HG02938 (cell line): ENCODE data around the gene EXOC4.

Source experiments
- ATAC-seq: cut with Tn5 transposase; IDR thresholded peaks from one replicate; pipeline ENCODE4 v1.9.1; 2021; ENCODE audit warnings: mild to moderate bottlenecking, moderate library complexity; ENCODE audit not compliant: unreplicated experiment

EXOC4 gene

GRCh38 chr7:133360201-133360600, 107.3 kb downstream of the EXOC4 start:
- ATAC-seq = no peak

- no peak for ATAC-seq
These were observed 108.9 kb downstream of the EXOC4 start for GRCh38 chr7:133361806-133362205.

DNA sequence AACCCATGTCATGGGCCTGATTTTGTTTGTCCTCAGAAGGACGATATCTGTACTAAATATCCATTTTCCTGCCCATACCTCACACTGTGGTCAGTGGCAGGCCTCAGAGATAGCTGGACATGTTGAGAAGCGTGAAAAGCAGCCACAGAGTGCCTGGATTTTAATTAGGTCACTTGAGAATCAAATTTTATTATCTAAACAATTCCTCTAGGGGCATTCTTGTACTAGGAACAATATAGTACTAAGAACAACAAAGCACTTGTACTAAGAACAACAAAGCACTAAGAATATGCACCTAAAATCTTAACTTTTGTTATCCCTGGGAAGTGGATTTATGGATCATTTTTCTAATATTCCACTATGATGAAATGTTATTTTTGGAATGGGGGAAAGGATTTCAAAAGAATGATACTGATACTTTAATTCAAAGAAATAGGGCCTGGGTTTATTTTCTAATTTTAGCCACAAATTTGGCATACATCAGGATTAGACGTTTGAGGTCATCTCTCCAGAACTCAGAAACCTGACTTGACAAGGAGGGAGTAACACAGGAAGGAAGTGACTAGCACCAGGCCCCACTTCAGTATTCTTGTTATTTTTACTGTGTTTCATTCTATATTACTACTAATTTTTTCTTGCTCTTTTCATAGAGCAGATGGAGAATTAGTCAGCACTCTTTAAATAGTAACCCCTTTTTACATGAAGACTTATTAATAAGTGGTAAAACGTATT, 112.2 kb downstream of the EXOC4 start:
- ATAC-seq = no peak

DNA sequence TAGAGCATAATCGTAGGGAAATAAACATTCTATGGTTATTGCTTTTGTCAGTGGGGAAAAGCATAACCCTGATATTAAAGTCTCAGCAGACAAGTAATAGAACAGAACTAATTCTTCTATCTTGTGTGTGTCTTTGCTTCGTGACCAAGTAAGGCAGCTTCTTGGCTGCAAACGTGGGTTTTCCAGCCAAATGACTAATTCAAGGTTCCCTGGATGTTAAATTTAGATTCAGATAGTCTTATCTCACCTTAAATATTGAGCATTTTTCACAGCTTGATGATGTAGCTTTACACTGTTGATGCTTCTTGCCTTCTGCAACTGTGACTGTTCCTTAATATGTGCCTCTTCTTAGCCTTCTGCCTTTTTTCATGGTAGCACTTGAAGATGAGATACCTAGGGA, 113.0 kb downstream of the EXOC4 start:
- no peak for ATAC-seq

GRCh38 chr7:133367561-133367960, 114.7 kb downstream of the EXOC4 start:
- ATAC-seq = no peak

- ATAC-seq = no peak
These were observed 116.3 kb downstream of the EXOC4 start for GRCh38 chr7:133369130-133369529.

DNA sequence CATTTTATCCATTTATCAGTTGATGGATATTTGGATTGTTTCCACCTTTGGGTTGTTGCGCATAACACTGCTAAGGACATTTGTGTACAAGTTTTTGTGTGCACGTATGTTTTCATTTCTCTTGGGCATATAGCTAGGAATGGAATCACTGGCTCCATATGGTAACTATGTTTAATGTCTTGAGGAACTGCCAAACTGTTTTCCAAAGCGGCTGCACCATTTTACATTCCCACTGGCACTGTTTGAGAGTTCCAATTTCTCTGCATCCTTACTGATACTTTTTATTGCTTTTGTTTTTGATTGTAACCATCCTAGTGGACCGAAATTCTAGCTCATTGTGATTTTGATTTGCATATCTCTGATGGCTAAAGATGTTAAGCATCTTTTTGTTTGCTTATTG, 118.7 kb downstream of the EXOC4 start:
- ATAC-seq = no peak

DNA sequence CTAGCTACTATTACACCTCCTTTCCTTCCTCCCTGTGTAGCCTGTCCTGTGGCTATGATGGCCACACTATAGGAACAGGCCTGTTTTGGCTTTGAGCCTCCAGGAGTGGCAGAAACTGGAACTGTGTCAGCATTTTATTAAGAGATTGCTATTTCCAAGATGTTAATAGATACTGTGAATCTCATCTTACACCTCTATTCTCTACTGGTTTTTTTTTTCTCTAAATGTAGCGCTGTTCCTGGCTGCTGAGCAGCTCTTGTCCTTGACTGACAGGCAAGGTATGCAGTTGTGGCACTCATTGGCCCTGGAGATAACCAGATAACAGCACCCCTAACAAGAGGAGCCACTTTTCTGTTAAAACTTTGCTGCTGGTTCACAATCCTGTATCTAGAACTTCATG, 119.5 kb downstream of the EXOC4 start:
- ATAC-seq = no peak

- ATAC-seq = no peak
These were observed 123.6 kb downstream of the EXOC4 start for GRCh38 chr7:133376514-133376913.

DNA sequence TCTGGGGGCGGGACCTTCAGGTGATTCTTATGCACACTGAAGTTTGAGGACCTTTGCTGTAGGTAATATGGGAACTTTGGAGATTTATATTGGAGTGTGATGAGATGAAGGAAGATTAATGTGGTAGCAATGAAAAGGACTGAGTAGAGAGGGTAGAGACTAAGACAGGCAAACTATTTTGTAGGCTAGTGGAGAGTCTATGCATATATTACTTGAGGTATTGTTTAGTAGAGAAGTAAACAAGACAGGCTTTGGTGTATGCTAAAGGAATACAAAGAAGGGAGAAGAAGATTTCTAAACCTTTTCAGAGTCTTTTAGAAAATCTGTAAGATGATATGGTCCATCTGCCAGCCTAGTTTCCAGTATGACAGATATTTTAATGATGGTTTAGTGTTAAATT, 129.1 kb downstream of the EXOC4 start:
- no peak for ATAC-seq

DNA sequence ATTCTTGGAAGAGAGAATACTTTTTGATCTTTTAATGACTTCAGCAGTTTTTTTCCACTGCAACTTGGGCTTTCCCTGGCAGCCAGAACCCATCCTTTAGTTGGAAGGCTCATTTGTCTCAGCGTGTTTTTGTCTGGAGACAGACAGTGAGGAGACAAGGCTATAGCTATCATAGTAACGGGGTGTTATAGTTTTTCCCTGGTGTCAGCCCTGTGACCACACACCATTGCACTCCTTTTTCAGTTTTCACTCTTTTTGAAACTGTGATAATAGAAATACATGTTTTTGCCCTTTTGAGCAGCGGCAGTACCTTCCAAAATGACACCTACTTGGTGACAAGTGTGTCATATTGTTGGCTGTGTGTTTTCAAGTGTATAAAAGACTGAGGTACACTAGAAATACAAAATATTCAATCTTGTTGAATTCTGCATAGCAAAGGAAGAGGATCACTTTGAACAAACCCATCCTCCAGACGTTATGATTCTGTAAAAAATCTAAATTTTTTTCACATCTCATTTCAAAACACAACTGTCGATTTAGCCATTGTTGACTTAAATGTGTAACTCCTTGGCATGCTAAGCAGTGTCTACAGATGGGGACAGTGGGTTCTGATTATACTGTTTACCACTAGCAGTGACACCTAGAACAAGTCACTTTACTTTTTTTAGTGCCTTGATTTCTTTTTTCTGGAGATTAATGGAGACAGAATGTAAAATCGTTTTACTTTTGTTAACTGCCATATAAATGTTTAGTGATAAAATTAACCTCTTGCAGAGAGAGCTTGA, 130.1 kb downstream of the EXOC4 start:
- ATAC-seq = no peak

DNA sequence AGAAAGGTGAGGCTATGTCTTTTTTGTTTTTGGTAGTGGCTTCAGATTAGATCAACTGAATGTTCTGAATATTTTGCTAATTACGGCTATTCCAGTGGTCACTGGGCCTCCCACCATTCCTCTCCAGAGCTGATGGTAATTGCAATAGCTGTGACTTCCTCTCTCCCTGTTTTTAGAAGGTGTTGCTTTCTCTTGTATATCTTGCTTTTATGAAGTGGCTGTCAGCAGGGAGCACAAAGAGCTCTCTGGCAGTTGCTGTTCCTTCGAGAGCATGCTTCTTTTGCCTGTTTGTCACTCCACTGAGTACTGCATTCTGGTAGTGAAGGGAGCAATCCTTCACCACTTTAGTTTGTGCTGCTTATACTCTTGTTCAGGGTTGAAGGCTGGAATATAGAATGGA, 133.3 kb downstream of the EXOC4 start:
- ATAC-seq = no peak

GRCh38 chr7:133389727-133390126, 136.8 kb downstream of the EXOC4 start:
- no peak for ATAC-seq

- ATAC-seq = no peak
These were observed 138.3 kb downstream of the EXOC4 start for GRCh38 chr7:133391206-133391605.

GRCh38 chr7:133394369-133394768, 141.5 kb downstream of the EXOC4 start:
- no peak for ATAC-seq

DNA sequence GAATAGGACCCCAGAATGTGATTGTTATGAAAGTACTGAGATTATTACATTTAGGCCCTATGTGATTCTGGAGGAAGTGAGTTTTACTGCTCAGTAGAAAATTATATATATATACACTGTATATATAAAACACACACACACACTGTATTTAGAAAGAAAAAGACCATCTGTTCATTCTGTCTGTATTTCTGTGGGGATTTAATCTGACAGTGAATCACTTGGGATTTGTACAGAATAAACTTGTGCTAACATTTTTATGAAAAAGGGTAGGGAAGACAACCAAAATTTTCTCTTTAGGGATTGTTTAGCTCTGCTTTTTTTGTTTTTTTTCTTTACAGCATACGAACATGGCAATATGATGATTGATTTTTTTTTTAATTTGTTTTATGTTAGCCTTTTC, 142.7 kb downstream of the EXOC4 start:
- no peak for ATAC-seq

GRCh38 chr7:133398506-133398905, 145.6 kb downstream of the EXOC4 start:
- no peak for ATAC-seq

- ATAC-seq = no peak
These were observed 148.3 kb downstream of the EXOC4 start for GRCh38 chr7:133401225-133401624.

GRCh38 chr7:133408212-133408611, 155.3 kb downstream of the EXOC4 start:
- ATAC-seq = no peak

DNA sequence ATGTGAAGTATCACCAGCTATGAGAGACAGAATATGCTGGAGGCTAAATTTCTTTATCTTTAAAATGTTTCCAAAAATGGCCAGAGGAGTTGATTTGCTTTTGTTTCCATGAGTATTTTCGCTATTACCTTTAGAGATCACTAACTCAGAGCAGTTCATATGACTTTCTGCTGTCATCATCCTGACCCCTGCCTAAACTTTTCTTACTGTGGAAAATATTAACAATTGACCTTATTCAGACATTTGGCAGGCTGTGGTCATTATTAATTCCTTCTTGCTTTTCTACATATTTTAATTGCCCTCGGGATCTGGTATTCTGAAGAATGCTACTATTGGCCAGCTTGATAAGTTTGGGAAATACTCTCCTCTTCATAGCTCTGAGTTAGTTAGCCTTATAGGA, 156.5 kb downstream of the EXOC4 start:
- no peak for ATAC-seq

DNA sequence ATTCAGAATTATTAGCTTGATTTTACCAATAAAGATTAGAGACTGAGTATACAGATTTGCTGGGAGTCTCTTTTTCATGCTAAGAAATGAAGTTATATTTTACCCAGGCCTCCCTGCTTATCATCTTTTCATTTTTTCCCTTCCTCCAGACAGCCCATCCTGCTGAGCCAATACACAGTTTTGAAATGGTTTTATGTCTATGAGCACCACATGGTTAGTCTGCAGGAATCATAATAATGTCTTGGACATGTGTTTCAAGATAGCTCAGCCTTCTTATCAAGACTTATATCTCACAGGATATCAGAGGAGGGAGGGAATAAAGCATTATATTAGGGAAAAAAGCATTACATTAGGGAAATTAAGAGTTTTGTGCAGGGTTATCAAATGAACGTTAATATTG, 157.1 kb downstream of the EXOC4 start:
- ATAC-seq = no peak

DNA sequence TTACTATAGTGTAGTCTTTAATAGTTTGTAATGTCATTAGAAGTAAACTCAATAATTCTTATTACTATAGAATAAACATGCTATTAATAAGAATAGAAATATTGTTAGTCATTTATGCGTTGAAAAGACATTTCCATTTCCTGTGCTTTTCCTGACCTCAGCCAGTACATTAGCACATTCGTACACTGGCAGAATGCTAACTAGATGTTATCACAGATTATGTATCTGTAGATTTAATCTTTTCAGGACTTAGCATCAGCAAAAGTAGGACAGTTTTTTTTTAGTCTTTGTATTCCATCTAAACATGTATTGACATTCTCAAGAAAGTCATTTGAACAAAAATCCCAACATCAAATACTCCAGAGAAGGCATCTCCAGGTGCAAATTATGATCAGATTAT, 158.5 kb downstream of the EXOC4 start:
- no peak for ATAC-seq
